ENCODE data around the gene BICRAL.
"Not testable (repeated sequence)": the region's sequence is repeated elsewhere in the genome, so short reads cannot be mapped to it uniquely, and the experiment has no call there.

Gene BICRAL

DNA sequence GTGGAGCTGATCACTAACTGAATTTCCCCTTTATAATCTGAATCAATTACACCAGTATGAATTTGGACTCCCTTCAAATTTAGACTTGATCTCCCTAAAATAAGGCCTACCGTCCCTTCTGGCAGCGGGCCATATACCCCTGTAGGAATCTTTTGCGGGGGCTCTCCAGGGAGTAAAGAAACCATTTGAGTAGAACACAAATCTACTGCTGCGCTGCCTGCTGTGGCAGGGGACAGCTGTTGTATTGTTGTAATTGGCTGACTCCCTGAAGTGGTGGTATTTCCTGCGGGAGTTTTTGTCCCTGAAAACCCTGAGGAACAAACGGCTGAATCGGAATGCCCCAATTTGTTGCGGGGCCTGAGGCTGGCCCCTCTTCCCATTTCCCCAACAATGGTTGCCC, 118.0 kb downstream of the BICRAL start:
- DNase-seq, result no peak

- DNase-seq, result peak; percentile 71
These were observed 119.7 kb downstream of the BICRAL start for GRCh38 chr6:42901538-42901957.

GRCh38 chr6:42902429-42903263, 120.8 kb downstream of the BICRAL start:
- DNase-seq, result not testable (repeated sequence)

- DNase-seq, result no peak
These were observed 122.6 kb downstream of the BICRAL start for GRCh38 chr6:42904467-42904866.

DNA sequence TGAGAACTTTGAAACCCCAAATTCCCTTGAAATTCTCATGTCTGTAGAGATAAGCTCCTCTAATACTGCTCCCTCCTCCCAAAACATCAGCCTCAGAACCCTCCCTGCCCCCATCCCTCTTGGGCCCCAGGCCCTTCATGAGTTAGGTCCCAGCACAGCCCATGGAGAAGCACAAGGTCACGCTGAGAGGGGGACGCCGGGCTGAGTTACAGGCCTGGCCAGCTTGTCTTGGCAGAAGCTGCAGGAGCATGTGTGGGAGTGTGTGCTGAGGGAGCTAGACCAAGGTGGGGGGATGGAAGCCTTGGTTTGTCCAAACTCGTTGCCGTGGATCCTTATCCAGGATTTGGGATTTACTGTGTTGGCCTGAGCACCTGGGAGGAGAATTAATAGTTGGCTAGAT, 125.5 kb downstream of the BICRAL start:
- no peak for DNase-seq

- DNase-seq, result no peak
These were observed 128.0 kb downstream of the BICRAL start for GRCh38 chr6:42909835-42910234.

DNA sequence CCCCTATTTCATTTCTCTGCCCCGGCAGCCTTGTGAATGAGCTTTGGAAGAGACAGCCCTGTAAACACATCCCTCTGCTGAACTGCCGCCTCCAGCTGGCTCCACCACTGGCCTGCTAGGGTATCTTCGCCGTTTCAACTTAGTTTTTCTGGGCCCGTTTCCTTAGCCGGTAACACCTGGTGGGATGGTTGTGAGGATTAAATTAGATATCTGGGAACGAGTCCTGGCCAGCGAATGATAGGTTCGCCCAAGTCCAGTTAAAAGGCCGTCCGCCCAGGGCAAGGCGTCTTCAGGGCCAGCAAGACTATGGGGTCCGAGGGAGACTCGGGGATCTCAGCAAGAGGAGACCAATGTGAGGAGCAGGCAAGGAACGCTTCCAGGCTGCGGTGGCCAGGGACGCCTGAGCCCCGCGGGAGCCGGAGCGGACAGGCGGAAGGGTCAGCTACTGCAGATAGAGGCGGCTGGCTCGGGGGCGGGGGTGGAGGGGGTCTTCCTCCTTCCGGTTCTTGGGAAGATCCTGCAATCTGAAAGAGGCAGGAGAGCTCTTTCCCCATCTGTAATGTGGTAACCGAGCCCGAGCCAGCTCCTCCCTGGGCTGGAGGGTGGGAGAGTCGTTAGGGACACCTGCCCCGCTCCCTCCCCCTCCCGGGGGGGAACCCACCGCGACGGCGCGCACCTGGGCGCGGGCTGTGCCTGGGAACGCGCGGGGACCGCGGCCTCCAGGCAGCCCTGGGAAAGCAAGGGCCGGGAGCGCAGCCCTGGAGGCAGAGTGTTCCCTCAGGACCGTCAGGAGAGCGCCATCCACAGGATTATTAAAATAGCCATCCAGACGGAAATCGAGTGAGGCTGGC, 129.5 kb downstream of the BICRAL start:
- no peak for DNase-seq

DNA sequence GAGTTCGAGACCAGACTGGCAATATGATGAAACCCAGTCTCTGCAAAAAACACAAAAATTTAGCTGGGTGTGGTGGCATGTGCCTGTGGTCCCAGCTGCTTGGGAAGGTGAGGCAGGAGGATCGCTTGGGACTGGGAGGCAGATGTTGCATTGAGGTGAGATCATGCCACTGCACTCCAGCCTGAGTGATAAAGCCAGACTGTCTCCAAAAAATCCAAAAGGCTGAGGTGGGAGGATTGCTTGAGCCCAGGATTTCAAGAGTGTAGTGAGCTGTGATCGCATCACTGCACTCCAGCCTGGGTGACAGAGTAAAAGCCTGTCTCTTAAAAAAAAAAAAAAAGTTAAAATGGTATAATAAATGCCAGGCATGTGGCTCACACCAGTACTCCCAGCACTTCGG, 132.7 kb downstream of the BICRAL start:
- DNase-seq, result no peak

- DNase-seq, result no peak
These were observed 133.9 kb downstream of the BICRAL start, which contains the start of gene PTCRA for GRCh38 chr6:42915732-42916131. TSS of gene PTCRA (plus strand) at chr6:42916053. CDS start at chr6:42916070, 17 bp downstream.

GRCh38 chr6:42916288-42916687, 134.4 kb downstream of the BICRAL start:
- DNase-seq, result no peak
